Stimulated activated naive CD8-positive, alpha-beta T cell treated with anti-CD3 and anti-CD28 coated beads, Interleukin-15, Interleukin-2, amounts not matched to agents 100 ng/mL and 50 ng/mL, for 24 hours (primary cell): ENCODE measurements around the gene NHLRC4.
"Not testable (repeated sequence)": the region's sequence is repeated elsewhere in the genome, so short reads cannot be mapped to it uniquely, and the experiment has no call there.

ENCODE experiments used
- H3K27ac Mint-ChIP-seq: one replicate; pipeline ENCODE4 v1.8.0; 2021; ENCODE audit warnings: mild to moderate bottlenecking, mixed read lengths
- H3K27me3 Mint-ChIP-seq: one replicate; pipeline ENCODE4 v1.8.0; 2021; ENCODE audit warnings: mixed read lengths
- H3K36me3 Mint-ChIP-seq: one replicate; pipeline ENCODE4 v1.8.0; 2021; ENCODE audit warnings: low read depth, mixed read lengths
- H3K4me1 Mint-ChIP-seq: one replicate; pipeline ENCODE4 v1.8.0; 2021; ENCODE audit warnings: low read depth, mixed read lengths
- H3K4me3 Mint-ChIP-seq: one replicate; pipeline ENCODE4 v1.8.0; 2021; ENCODE audit warnings: mild to moderate bottlenecking, mixed read lengths
- H3K9me3 Mint-ChIP-seq: one replicate; pipeline ENCODE4 v1.8.0; 2021; ENCODE audit warnings: mixed read lengths

The NHLRC4 gene

GRCh38 chr16:589658-590187 is 22.9 kb downstream of the NHLRC4 start, which contains the start of gene RAB40C:
RAB40C (plus strand) TSS chr16:590066; CDS start chr16:590292, 226 bp downstream.
- H3K36me3 Mint-ChIP-seq, result peaks cover 7% of the 10 kb centered on the region
- H3K9me3 Mint-ChIP-seq, result no peaks in the 10 kb centered on the region
- H3K27ac Mint-ChIP-seq, result peak within 1 kb of the TSS; percentile 98
- H3K27me3 Mint-ChIP-seq, result no peaks in the 10 kb centered on the region
- peak within 1 kb of the TSS; percentile 91 for H3K4me3 Mint-ChIP-seq
- H3K4me1 Mint-ChIP-seq, result peaks cover 25% of the 10 kb centered on the region

- Mint-ChIP-seq H3K27me3 (no peaks in the 10 kb centered on the region), H3K36me3 (peaks cover 7% of the 10 kb centered on the region), H3K9me3 (no peaks in the 10 kb centered on the region), H3K27ac (no peak overlapping the region), H3K4me1 (peaks cover 26% of the 10 kb centered on the region), H3K4me3 (peak overlapping the region; percentile 87)
These were observed 23.5 kb downstream of the NHLRC4 start for GRCh38 chr16:590188-590814.

GRCh38 chr16:590815-591200 is 24.0 kb downstream of the NHLRC4 start:
- H3K27me3 Mint-ChIP-seq, result no peaks in the 10 kb centered on the region
- peak overlapping the region; percentile 77 for H3K27ac Mint-ChIP-seq
- peaks cover 7% of the 10 kb centered on the region for H3K36me3 Mint-ChIP-seq
- H3K4me3 Mint-ChIP-seq, result peak overlapping the region; percentile 87
- peaks cover 31% of the 10 kb centered on the region for H3K4me1 Mint-ChIP-seq
- H3K9me3 Mint-ChIP-seq, result no peaks in the 10 kb centered on the region

GRCh38 chr16:591231-591630 is 24.4 kb downstream of the NHLRC4 start:
- H3K4me1 Mint-ChIP-seq, result peaks cover 35% of the 10 kb centered on the region
- H3K27me3 Mint-ChIP-seq, result no peaks in the 10 kb centered on the region
- H3K36me3 Mint-ChIP-seq, result peaks cover 7% of the 10 kb centered on the region
- no peaks in the 10 kb centered on the region for H3K9me3 Mint-ChIP-seq
- H3K4me3 Mint-ChIP-seq, result peak overlapping the region; percentile 87
- peak overlapping the region; percentile 77 for H3K27ac Mint-ChIP-seq

GRCh38 chr16:591892-592517 is 25.2 kb downstream of the NHLRC4 start:
- H3K4me1 Mint-ChIP-seq, result peaks cover 35% of the 10 kb centered on the region
- no peak overlapping the region for H3K4me3 Mint-ChIP-seq
- H3K9me3 Mint-ChIP-seq, result no peaks in the 10 kb centered on the region
- no peaks in the 10 kb centered on the region for H3K27me3 Mint-ChIP-seq
- H3K27ac Mint-ChIP-seq, result no peak overlapping the region
- H3K36me3 Mint-ChIP-seq, result peaks cover 7% of the 10 kb centered on the region

GRCh38 chr16:592518-593306 is 25.9 kb downstream of the NHLRC4 start:
- no peak overlapping the region for H3K4me3 Mint-ChIP-seq
- no peaks in the 10 kb centered on the region for H3K27me3 Mint-ChIP-seq
- no peak overlapping the region for H3K27ac Mint-ChIP-seq
- peaks cover 32% of the 10 kb centered on the region for H3K4me1 Mint-ChIP-seq
- no peaks in the 10 kb centered on the region for H3K9me3 Mint-ChIP-seq
- peaks cover 4% of the 10 kb centered on the region for H3K36me3 Mint-ChIP-seq

- no peaks in the 10 kb centered on the region for H3K9me3 Mint-ChIP-seq
- H3K27ac Mint-ChIP-seq, result no peak overlapping the region
- H3K36me3 Mint-ChIP-seq, result peaks cover under 1% of the 10 kb centered on the region
- no peaks in the 10 kb centered on the region for H3K27me3 Mint-ChIP-seq
- H3K4me1 Mint-ChIP-seq, result peaks cover 32% of the 10 kb centered on the region
- no peak overlapping the region for H3K4me3 Mint-ChIP-seq
These were observed 26.6 kb downstream of the NHLRC4 start for GRCh38 chr16:593406-593805.

- Mint-ChIP-seq H3K27me3 (no peaks in the 10 kb centered on the region), H3K9me3 (no peaks in the 10 kb centered on the region), H3K4me3 (no peak overlapping the region), H3K36me3 (no peaks in the 10 kb centered on the region), H3K4me1 (peaks cover 32% of the 10 kb centered on the region), H3K27ac (no peak overlapping the region)
These were observed 27.0 kb downstream of the NHLRC4 start for GRCh38 chr16:593807-594206.

- no peaks in the 10 kb centered on the region for H3K36me3 Mint-ChIP-seq
- no peak overlapping the region for H3K27ac Mint-ChIP-seq
- H3K4me1 Mint-ChIP-seq, result peaks cover 32% of the 10 kb centered on the region
- no peak overlapping the region for H3K4me3 Mint-ChIP-seq
- no peaks in the 10 kb centered on the region for H3K9me3 Mint-ChIP-seq
- no peaks in the 10 kb centered on the region for H3K27me3 Mint-ChIP-seq
These were observed 28.3 kb downstream of the NHLRC4 start for GRCh38 chr16:595094-595528.

GRCh38 chr16:595942-596735 is 29.3 kb downstream of the NHLRC4 start:
- Mint-ChIP-seq H3K36me3 (no peaks in the 10 kb centered on the region), H3K27ac (peak overlapping the region; percentile 55), H3K4me3 (no peak overlapping the region), H3K27me3 (no peaks in the 10 kb centered on the region), H3K4me1 (peaks cover 24% of the 10 kb centered on the region), H3K9me3 (no peaks in the 10 kb centered on the region)

- Mint-ChIP-seq H3K4me3 (no peak overlapping the region), H3K27ac (no peak overlapping the region), H3K36me3 (no peaks in the 10 kb centered on the region), H3K9me3 (no peaks in the 10 kb centered on the region), H3K27me3 (no peaks in the 10 kb centered on the region), H3K4me1 (peaks cover 22% of the 10 kb centered on the region)
These were observed 29.9 kb downstream of the NHLRC4 start for GRCh38 chr16:596736-597060.

- H3K4me1 Mint-ChIP-seq, result peaks cover 19% of the 10 kb centered on the region
These were observed 30.9 kb downstream of the NHLRC4 start for GRCh38 chr16:597655-598054.

GRCh38 chr16:598823-599739 is 32.3 kb downstream of the NHLRC4 start:
- Mint-ChIP-seq H3K27me3 (no peaks in the 10 kb centered on the region), H3K36me3 (no peaks in the 10 kb centered on the region), H3K4me1 (peaks cover 22% of the 10 kb centered on the region)

More at GRCh38 chr16:597655-598054, 30.9 kb downstream of the NHLRC4 start:
- H3K27ac Mint-ChIP-seq, H3K4me3 Mint-ChIP-seq, H3K36me3 Mint-ChIP-seq, H3K9me3 Mint-ChIP-seq, H3K27me3 Mint-ChIP-seq: not testable (repeated sequence)

GRCh38 chr16:600781-601180 is 34.0 kb downstream of the NHLRC4 start:
- peaks cover 14% of the 10 kb centered on the region for H3K4me1 Mint-ChIP-seq
- no peak overlapping the region for H3K4me3 Mint-ChIP-seq
- H3K36me3 Mint-ChIP-seq, result peaks cover 4% of the 10 kb centered on the region
- no peaks in the 10 kb centered on the region for H3K27me3 Mint-ChIP-seq
- H3K27ac Mint-ChIP-seq, result no peak overlapping the region
- H3K9me3 Mint-ChIP-seq, result no peaks in the 10 kb centered on the region

More at GRCh38 chr16:598823-599739, 32.3 kb downstream of the NHLRC4 start:
- no peaks in the 10 kb centered on the region for H3K9me3 Mint-ChIP-seq
- no peak overlapping the region for H3K4me3 Mint-ChIP-seq
- H3K27ac Mint-ChIP-seq, result no peak overlapping the region
